SK-N-SH (cell line): ENCODE data around the gene NAA40. TPM values are rescaled to one million over a fixed set of nuclear protein-coding genes. Genes with fewer than 3 reads are reported as not detected.

Experiments used
- CTCF ChIA-PET: fragments of 300-600, 350-600 bp; formaldehyde crosslinking; extraction: SDS; loops from one replicate; lab custom pipeline; 2021; lab: Yijun Ruan, JAX
- POLR2A ChIA-PET: fragments of 350-600 bp; sonication (Branson Sonifier 250); formaldehyde crosslinking; extraction: SDS; loops from one replicate; lab custom pipeline; 2020; ENCODE audit warnings: antibody characterized with exemption, inconsistent platforms; lab: Yijun Ruan, JAX
- DNase-seq: peaks from one replicate; pipeline ENCODE4 v3.0.0; 2012
- H2AFZ ChIP-seq: fragments of 200-600 bp; sonication (generic); 2 replicates; pipeline ENCODE4 v1.8.1; 2016; ENCODE audit warnings: antibody characterized with exemption, mild to moderate bottlenecking, low read depth
- H3F3A ChIP-seq: fragments of 200-600 bp; sonication (generic); replicated peaks from 2 replicates; pipeline ENCODE3; 2016; ENCODE audit warnings: antibody characterized with exemption, mild to moderate bottlenecking; ENCODE audit not compliant: insufficient read depth
- H3K27ac ChIP-seq, 2 experiments: fragments of 200-500 bp in 1 of 2; fragments of 200-600 bp in 1 of 2; sonication (Bioruptor generic) in 1 of 2; sonication (generic), shearing (Covaris generic) in 1 of 2; 2 replicates each; pipeline versions ENCODE4 v1.5.1 to v1.6.1; 2014 to 2016; ENCODE audit warnings: low read depth in 2 of 2, inconsistent platforms in 1 of 2, low read length in 1 of 2, mild to moderate bottlenecking in 1 of 2, mixed read lengths in 1 of 2
- H3K27me3 ChIP-seq: fragments of 200-600 bp; sonication (generic), shearing (Covaris generic); 2 replicates; pipeline ENCODE4 v1.6.1; 2016; ENCODE audit warnings: mixed run types; ENCODE audit not compliant: insufficient read depth
- H3K36me3 ChIP-seq, 2 experiments: fragments of 200-500 bp in 1 of 2; fragments of 200-600 bp in 1 of 2; sonication (Bioruptor generic) in 1 of 2; sonication (generic) in 1 of 2; replicated peaks in 1 of 2; 2 replicates each; pipeline versions ENCODE3 to v1.5.1; 2014 to 2016; ENCODE audit warnings: low read length in 1 of 2, mild to moderate bottlenecking in 1 of 2; ENCODE audit not compliant: insufficient read depth in 2 of 2, control insufficient read depth in 1 of 2
- H3K4me1 ChIP-seq, 2 experiments: fragments of 200-500 bp in 1 of 2; fragments of 200-600 bp in 1 of 2; sonication (Bioruptor generic) in 1 of 2; sonication (generic), shearing (Covaris generic) in 1 of 2; 2 replicates each; pipeline versions ENCODE4 v1.5.1 to v1.6.1; 2014 to 2016; ENCODE audit warnings: low read depth in 1 of 2, low read length in 1 of 2, mixed run types in 1 of 2; ENCODE audit not compliant: insufficient read depth in 2 of 2, control insufficient read depth in 1 of 2
- H3K4me2 ChIP-seq: fragments of 200-600 bp; sonication (generic), shearing (Covaris generic); 2 replicates; pipeline ENCODE4 v1.6.1; 2017; ENCODE audit warnings: mixed run types
- H3K4me3 ChIP-seq, 2 experiments: fragments of 200-500 bp in 1 of 2; fragments of 200-600 bp in 1 of 2; sonication (Bioruptor generic) in 1 of 2; sonication (generic), shearing (Covaris generic) in 1 of 2; 2 replicates each; pipeline versions ENCODE4 v1.5.1 to v1.8.1; 2014 to 2016; ENCODE audit warnings: low read depth in 2 of 2, inconsistent platforms in 1 of 2, low read length in 1 of 2, mild to moderate bottlenecking in 1 of 2, mixed read lengths in 1 of 2, moderate library complexity in 1 of 2
- H3K79me2 ChIP-seq: fragments of 200-600 bp; sonication (generic); 2 replicates; pipeline ENCODE4 v1.8.1; 2017; ENCODE audit warnings: mild to moderate bottlenecking; ENCODE audit not compliant: insufficient read depth
- H3K9ac ChIP-seq: fragments of 200-600 bp; sonication (generic); 2 replicates; pipeline ENCODE4 v1.6.1; 2017; ENCODE audit warnings: mixed run types
- H3K9me2 ChIP-seq: fragments of 200-600 bp; sonication (generic); 2 replicates; pipeline ENCODE4 v1.6.1; 2017; ENCODE audit warnings: mixed run types
- H3K9me3 ChIP-seq: fragments of 200-600 bp; sonication (generic); 2 replicates; pipeline ENCODE4 v1.6.1; 2017; ENCODE audit warnings: mixed run types, mild to moderate bottlenecking, moderate library complexity
- H4K20me1 ChIP-seq: fragments of 200-600 bp; sonication (generic); 2 replicates; pipeline ENCODE4 v1.6.1; 2017; ENCODE audit warnings: mild to moderate bottlenecking, mixed run types; ENCODE audit not compliant: insufficient read depth
- ELF1 ChIP-seq: IDR thresholded peaks from 2 replicates; pipeline ENCODE4 v1.4.0; 2012
- EP300 ChIP-seq, 2 experiments: IDR thresholded peaks; 2 replicates each; pipeline versions ENCODE4 v1.4.0 to v1.6.1; 2012; ENCODE audit warnings: borderline replicate concordance in 1 of 2, low read depth in 1 of 2, low read length in 1 of 2
- EZH2phosphoT487 ChIP-seq: fragments of 200-600 bp; sonication (generic); IDR thresholded peaks from 2 replicates; pipeline ENCODE4 v1.6.1; 2017; ENCODE audit warnings: low read depth, mixed run types, mild to moderate bottlenecking, antibody characterized with exemption, moderate library complexity, borderline replicate concordance
- FOSL2 ChIP-seq: IDR thresholded peaks from 2 replicates; pipeline ENCODE4 v1.4.0; 2012; ENCODE audit warnings: low read depth, mild to moderate bottlenecking, moderate library complexity, borderline replicate concordance
- FOXM1 ChIP-seq: IDR thresholded peaks from 2 replicates; pipeline ENCODE4 v1.4.0; 2012; ENCODE audit warnings: low read depth, mild to moderate bottlenecking
- POLR2AphosphoS5 ChIP-seq: IDR thresholded peaks from 2 replicates; pipeline ENCODE4 v1.6.1; 2012; ENCODE audit warnings: low read depth, low read length
- RAD21 ChIP-seq: IDR thresholded peaks from 2 replicates; pipeline ENCODE4 v1.6.1; 2012; ENCODE audit warnings: mild to moderate bottlenecking, low read length
- RCOR1 ChIP-seq: fragments of 150-350 bp; IDR thresholded peaks from 2 replicates; pipeline ENCODE4 v1.6.1; 2017; ENCODE audit warnings: antibody characterized with exemption, low read length
- RXRA ChIP-seq: IDR thresholded peaks from 2 replicates; pipeline ENCODE4 v1.4.0; 2012; ENCODE audit warnings: low read depth, mild to moderate bottlenecking, borderline replicate concordance
- SIN3A ChIP-seq: IDR thresholded peaks from 2 replicates; pipeline ENCODE4 v1.6.1; 2012; ENCODE audit warnings: low read depth, mild to moderate bottlenecking, low read length, moderate library complexity, borderline replicate concordance
- SMC3 ChIP-seq: IDR thresholded peaks from 2 replicates; pipeline ENCODE4 v1.6.1; 2012; ENCODE audit warnings: low read depth, low read length, improper control_type of control experiment
- TCF12 ChIP-seq: IDR thresholded peaks from 2 replicates; pipeline ENCODE4 v1.4.0; 2012
- YY1 ChIP-seq: IDR thresholded peaks from 2 replicates; pipeline ENCODE4 v1.4.0; 2012; ENCODE audit warnings: low read depth, mild to moderate bottlenecking
- WGBS: methylation state at CpG from one replicate; pipeline ENCODE4 v1.1.6; 2017; ENCODE audit warnings: low lambda C conversion rate; 5-methylcytosine and 5-hydroxymethylcytosine counted together
- polyA plus RNA-seq, 3 experiments: library from polyadenylated mRNA; depleted of rRNA; stranded (reverse); fragments of >200 nt; gene quantifications; 2 replicates each; pipeline ENCODE4 v1.2.3, GENCODE V29; 2012
- TF ChIP-seq, protein P1 (sequence below): IDR thresholded peaks from 2 replicates; pipeline ENCODE4 v1.4.0; 2012; ENCODE audit warnings: low read depth, borderline replicate concordance
- TF ChIP-seq, protein P2 (sequence below): fragments of 150-350 bp; IDR thresholded peaks from 2 replicates; pipeline ENCODE4 v1.6.1; 2017; ENCODE audit warnings: antibody characterized with exemption, low read length, low read depth, borderline replicate concordance
- TF ChIP-seq, protein P3 (sequence below): IDR thresholded peaks from 2 replicates; pipeline ENCODE4 v1.6.1; 2012; ENCODE audit warnings: mild to moderate bottlenecking, low read depth, low read length, moderate library complexity
- TF ChIP-seq, protein P4 (sequence below): fragments of 150-350 bp; IDR thresholded peaks from 2 replicates; pipeline ENCODE4 v1.6.1; 2016; ENCODE audit warnings: mild to moderate bottlenecking, low read depth, low read length

Gene NAA40
- polyA plus RNA-seq, 1 of the 3 experiments (the other 2 are of a cell fraction): 33.0 TPM

DNA sequence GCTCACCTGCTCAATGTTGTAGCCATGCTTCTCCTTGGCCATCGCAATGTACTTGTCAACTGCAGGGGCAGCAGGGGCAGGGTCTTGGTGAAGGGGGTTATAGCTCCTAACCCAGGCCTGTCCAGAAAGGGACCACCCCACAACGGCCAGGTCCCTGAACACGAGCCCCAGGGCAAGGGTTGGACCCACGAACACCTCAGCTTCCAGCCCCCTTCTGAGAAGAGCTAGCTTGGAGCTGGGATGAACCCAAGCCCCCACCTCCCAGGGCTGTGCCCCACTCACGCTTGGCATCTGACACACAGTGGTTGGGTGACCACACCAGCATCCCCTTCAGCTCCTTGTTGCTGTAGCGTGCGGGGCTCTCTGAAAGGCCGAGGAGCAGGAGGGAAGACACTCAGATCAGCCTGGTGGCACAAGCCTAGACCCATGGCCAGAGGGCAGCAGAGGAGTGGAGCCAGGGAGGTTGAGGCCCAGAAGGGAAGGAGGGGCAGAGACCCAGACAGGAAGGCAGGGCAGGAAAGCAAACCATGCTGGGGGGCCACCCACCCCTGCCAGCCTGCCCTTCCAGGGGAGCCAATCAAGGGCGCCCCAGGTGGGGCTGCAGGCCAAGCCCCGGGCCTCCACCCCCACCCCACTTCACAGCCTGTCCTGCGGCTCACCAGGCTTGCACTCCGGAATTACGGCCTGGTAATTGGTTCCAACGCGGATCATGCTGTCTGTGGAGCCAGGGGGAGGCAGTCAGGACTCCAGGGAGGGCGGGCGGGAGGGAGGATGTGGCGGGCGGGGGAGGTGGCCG is 23.7 kb upstream of the NAA40 start:
- peak; percentile 79 for DNase-seq
- Histone ChIP-seq H3K9me3 (no peaks in the 10 kb centered on the region), H3K36me3 (peaks cover 0 to 10% of the 10 kb centered on the region in 2 experiments), H3K4me2 (no peak overlapping the region), H3K27ac (peak overlapping the region in 1 of 2 experiments; percentile 56; a peak in 2 of 4 replicates), H3K4me1 (peaks cover 4 to 49% of the 10 kb centered on the region in 2 experiments; a peak in 3 of 4 replicates), H4K20me1 (no peaks in the 10 kb centered on the region), H3K9ac (no peak overlapping the region), H3F3A (no peaks in the 10 kb centered on the region), H3K27me3 (no peaks in the 10 kb centered on the region), H3K9me2 (no peaks in the 10 kb centered on the region), H3K79me2 (no peaks in the 10 kb centered on the region), H3K4me3 (peak overlapping the region in 1 of 2 experiments; percentile 64; a peak in 2 of 4 replicates), H2AFZ (no peak overlapping the region)
- CTCF ChIA-PET: interaction anchor here (0.5 to 6.7 kb wide), 7 partner anchors 13 to 233 kb away, joined by 3 to 113 read pairs (median 3); partner anchors contain the start of gene MARK2
- TF ChIP-seq POLR2AphosphoS5: no peak
- TF ChIP-seq SMC3: no peak; the same call in 1 of the 2 replicates
- TF ChIP-seq, protein P1, sequence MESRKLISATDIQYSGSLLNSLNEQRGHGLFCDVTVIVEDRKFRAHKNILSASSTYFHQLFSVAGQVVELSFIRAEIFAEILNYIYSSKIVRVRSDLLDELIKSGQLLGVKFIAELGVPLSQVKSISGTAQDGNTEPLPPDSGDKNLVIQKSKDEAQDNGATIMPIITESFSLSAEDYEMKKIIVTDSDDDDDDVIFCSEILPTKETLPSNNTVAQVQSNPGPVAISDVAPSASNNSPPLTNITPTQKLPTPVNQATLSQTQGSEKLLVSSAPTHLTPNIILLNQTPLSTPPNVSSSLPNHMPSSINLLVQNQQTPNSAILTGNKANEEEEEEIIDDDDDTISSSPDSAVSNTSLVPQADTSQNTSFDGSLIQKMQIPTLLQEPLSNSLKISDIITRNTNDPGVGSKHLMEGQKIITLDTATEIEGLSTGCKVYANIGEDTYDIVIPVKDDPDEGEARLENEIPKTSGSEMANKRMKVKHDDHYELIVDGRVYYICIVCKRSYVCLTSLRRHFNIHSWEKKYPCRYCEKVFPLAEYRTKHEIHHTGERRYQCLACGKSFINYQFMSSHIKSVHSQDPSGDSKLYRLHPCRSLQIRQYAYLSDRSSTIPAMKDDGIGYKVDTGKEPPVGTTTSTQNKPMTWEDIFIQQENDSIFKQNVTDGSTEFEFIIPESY: no peak
- TF ChIP-seq TCF12: no peak
- TF ChIP-seq EP300 (IDR thresholded peaks at IDR 0.05; ENCODE audit: borderline replicate concordance in 1 of 2, low read depth in 1 of 2, low read length in 1 of 2): no peak
- TF ChIP-seq RXRA: no peak
- no peak for TF ChIP-seq FOXM1
- no peak for TF ChIP-seq ELF1
- no peak for TF ChIP-seq RAD21
- TF ChIP-seq, protein P2, sequence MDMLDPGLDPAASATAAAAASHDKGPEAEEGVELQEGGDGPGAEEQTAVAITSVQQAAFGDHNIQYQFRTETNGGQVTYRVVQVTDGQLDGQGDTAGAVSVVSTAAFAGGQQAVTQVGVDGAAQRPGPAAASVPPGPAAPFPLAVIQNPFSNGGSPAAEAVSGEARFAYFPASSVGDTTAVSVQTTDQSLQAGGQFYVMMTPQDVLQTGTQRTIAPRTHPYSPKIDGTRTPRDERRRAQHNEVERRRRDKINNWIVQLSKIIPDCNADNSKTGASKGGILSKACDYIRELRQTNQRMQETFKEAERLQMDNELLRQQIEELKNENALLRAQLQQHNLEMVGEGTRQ: no peak
- no peak for TF ChIP-seq FOSL2
- TF ChIP-seq, protein P3, sequence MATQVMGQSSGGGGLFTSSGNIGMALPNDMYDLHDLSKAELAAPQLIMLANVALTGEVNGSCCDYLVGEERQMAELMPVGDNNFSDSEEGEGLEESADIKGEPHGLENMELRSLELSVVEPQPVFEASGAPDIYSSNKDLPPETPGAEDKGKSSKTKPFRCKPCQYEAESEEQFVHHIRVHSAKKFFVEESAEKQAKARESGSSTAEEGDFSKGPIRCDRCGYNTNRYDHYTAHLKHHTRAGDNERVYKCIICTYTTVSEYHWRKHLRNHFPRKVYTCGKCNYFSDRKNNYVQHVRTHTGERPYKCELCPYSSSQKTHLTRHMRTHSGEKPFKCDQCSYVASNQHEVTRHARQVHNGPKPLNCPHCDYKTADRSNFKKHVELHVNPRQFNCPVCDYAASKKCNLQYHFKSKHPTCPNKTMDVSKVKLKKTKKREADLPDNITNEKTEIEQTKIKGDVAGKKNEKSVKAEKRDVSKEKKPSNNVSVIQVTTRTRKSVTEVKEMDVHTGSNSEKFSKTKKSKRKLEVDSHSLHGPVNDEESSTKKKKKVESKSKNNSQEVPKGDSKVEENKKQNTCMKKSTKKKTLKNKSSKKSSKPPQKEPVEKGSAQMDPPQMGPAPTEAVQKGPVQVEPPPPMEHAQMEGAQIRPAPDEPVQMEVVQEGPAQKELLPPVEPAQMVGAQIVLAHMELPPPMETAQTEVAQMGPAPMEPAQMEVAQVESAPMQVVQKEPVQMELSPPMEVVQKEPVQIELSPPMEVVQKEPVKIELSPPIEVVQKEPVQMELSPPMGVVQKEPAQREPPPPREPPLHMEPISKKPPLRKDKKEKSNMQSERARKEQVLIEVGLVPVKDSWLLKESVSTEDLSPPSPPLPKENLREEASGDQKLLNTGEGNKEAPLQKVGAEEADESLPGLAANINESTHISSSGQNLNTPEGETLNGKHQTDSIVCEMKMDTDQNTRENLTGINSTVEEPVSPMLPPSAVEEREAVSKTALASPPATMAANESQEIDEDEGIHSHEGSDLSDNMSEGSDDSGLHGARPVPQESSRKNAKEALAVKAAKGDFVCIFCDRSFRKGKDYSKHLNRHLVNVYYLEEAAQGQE: no peak
- TF ChIP-seq YY1: no peak
- TF ChIP-seq, protein P4, sequence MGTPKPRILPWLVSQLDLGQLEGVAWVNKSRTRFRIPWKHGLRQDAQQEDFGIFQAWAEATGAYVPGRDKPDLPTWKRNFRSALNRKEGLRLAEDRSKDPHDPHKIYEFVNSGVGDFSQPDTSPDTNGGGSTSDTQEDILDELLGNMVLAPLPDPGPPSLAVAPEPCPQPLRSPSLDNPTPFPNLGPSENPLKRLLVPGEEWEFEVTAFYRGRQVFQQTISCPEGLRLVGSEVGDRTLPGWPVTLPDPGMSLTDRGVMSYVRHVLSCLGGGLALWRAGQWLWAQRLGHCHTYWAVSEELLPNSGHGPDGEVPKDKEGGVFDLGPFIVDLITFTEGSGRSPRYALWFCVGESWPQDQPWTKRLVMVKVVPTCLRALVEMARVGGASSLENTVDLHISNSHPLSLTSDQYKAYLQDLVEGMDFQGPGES: no peak
- TF ChIP-seq SIN3A: no peak
- no peak for TF ChIP-seq RCOR1
- no peak for TF ChIP-seq EZH2phosphoT487
- 71% methylated on average over 19 of the region's 20 CpGs for WGBS
- POLR2A ChIA-PET: interaction anchor here (1.5 to 2.2 kb wide), 2 partner anchors 28 to 30 kb away, joined by 8 to 12 read pairs; no protein-coding TSS in a partner anchor
